ENCODE data around the gene FAM193B. TPM values are rescaled to one million over a fixed set of nuclear protein-coding genes. Genes with fewer than 3 reads are reported as not detected.

The FAM193B gene
- total and polyA plus RNA-seq, 2 of the 13 experiments (the other 11 are each of a cell fraction or from before 2014, with no cell fraction given), result 21.2 to 40.9 TPM

- TF ChIP-seq RARA (CRISPR knock-in tag; IDR thresholded peaks at IDR 0.05) (peak; percentile 79), SP1 (IDR thresholded peaks at IDR 0.05) (no peak), SP1 (CRISPR knock-in tag; IDR thresholded peaks at IDR 0.05) (0 out of 2 replicates have a peak, but pooled peaks have one; percentile 9), PAWR (CRISPR knock-in tag; IDR thresholded peaks at IDR 0.05; ENCODE audit: borderline replicate concordance) (no peak), ZNF687 (CRISPR knock-in tag; IDR thresholded peaks at IDR 0.05) (peak; percentile 48), ZSCAN25 (CRISPR knock-in tag; IDR thresholded peaks at IDR 0.05) (0 out of 2 replicates have a peak, but pooled peaks have one; percentile 33), SAP130 (CRISPR knock-in tag; IDR thresholded peaks at IDR 0.05; ENCODE audit: low read depth) (peak; percentile 58), SALL2 (CRISPR knock-in tag; IDR thresholded peaks at IDR 0.05) (no peak), ZNF318 (CRISPR knock-in tag; IDR thresholded peaks at IDR 0.05) (no peak), ELF3 (CRISPR knock-in tag; IDR thresholded peaks at IDR 0.05) (no peak), GMEB2 (CRISPR knock-in tag; IDR thresholded peaks at IDR 0.05; ENCODE audit: low read depth) (no peak), POLR2AphosphoS5 (IDR thresholded peaks at IDR 0.05; ENCODE audit: low read depth, low read length) (no peak), NRL (CRISPR knock-in tag; IDR thresholded peaks at IDR 0.05; ENCODE audit: borderline replicate concordance) (0 out of 2 replicates have a peak, but pooled peaks have one; percentile 21), ZNF546 (CRISPR knock-in tag; conservative IDR thresholded peaks at IDR 0.05) (no peak), SATB2 (CRISPR knock-in tag; IDR thresholded peaks at IDR 0.05) (no peak)
These were observed 76.5 kb downstream of the FAM193B start (continued) for GRCh38 chr5:177477701-177478477.
